ENCODE data around the gene TRAFD1. TPM values are rescaled to one million over a fixed set of nuclear protein-coding genes. Genes with fewer than 3 reads are reported as not detected.

TRAFD1 gene
- total and polyA plus RNA-seq, 2 experiments from 2014 or later: 17.4 to 30.4 TPM

- Histone ChIP-seq H3K4me2 (no peak overlapping the region), H3F3A (replicated peaks; ENCODE audit: low read depth) (0 out of 2 replicates have a peak, but pooled peaks cover 14% of the 10 kb centered on the region), H3K36me3 (ENCODE audit: insufficient read depth) (no peaks in the 10 kb centered on the region), H2AFZ (no peak overlapping the region), H3K27ac (ENCODE audit: low read depth) (peak overlapping the region; percentile 18; the same call in 1 of the 2 replicates), H3K27me3 (ENCODE audit: insufficient read depth) (no peaks in the 10 kb centered on the region), H3K9me2 (ENCODE audit: insufficient read depth) (no peaks in the 10 kb centered on the region), H4K20me1 (replicated peaks; ENCODE audit: insufficient read depth) (peaks cover 4% of the 10 kb centered on the region; the same call in 1 of the 2 replicates), H3K79me2 (replicated peaks; ENCODE audit: insufficient read depth) (peaks cover 14% of the 10 kb centered on the region), H3K4me3 (no peak overlapping the region), H3K4me1 (ENCODE audit: insufficient read depth) (peaks cover 29% of the 10 kb centered on the region)
- ATAC-seq: no peak
- peak overlapping the region; percentile 82 for H3K27ac Mint-ChIP-seq
- peaks cover 30% of the 10 kb centered on the region for H3K4me1 Mint-ChIP-seq
- peaks cover 8% of the 10 kb centered on the region; the same call in 1 of the 3 replicates for H3K36me3 Mint-ChIP-seq (ENCODE audit: low read depth)
- DNase-seq (ENCODE audit: low spot score): no peak
- no peaks in the 10 kb centered on the region for H3K9me3 Mint-ChIP-seq
- H3K27me3 Mint-ChIP-seq (ENCODE audit: insufficient read depth, low read depth, poor library complexity): peaks cover 13% of the 10 kb centered on the region
- no peak overlapping the region for H3K4me3 Mint-ChIP-seq
- TF ChIP-seq ZNF462 (CRISPR knock-in tag; IDR thresholded peaks at IDR 0.05) (no peak), ETS1 (IDR thresholded peaks at IDR 0.05) (no peak), CTCF (conservative IDR thresholded peaks at IDR 0.05; ENCODE audit: low read depth in 2 of 2) (no peak), ZNF331 (CRISPR knock-in tag; IDR thresholded peaks at IDR 0.05; ENCODE audit: low read depth) (no peak), ZNF114 (CRISPR knock-in tag; IDR thresholded peaks at IDR 0.05) (no peak), CREB1 (CRISPR knock-in tag; IDR thresholded peaks at IDR 0.05; ENCODE audit: low read depth) (no peak), NANOG (IDR thresholded peaks at IDR 0.05; ENCODE audit: borderline replicate concordance) (no peak), STAT1 (IDR thresholded peaks at IDR 0.05; ENCODE audit: unreplicated experiment) (no peak), JUNB (IDR thresholded peaks at IDR 0.05; ENCODE audit: unreplicated experiment) (no peak), POLR2AphosphoS5 (IDR thresholded peaks at IDR 0.05; ENCODE audit: low read depth) (no peak), EZH2 (IDR thresholded peaks at IDR 0.05; ENCODE audit: low read depth, unreplicated experiment) (no peak), REST (IDR thresholded peaks at IDR 0.05; ENCODE audit: unreplicated experiment) (no peak), EZH2phosphoT487 (IDR thresholded peaks at IDR 0.05; ENCODE audit: unreplicated experiment) (no peak)
These were observed 13.4 kb upstream of the TRAFD1 start for GRCh38 chr12:112111931-112112330.
